Gastrocnemius medialis (tissue), 4 donors: ENCODE data around the gene IGFBP4. TPM values are rescaled to one million over a fixed set of nuclear protein-coding genes. Genes with fewer than 3 reads are reported as not detected.

ENCODE experiments used
- ATAC-seq, 2 donors: fragments of 150-250 bp; one replicate each; pipeline ENCODE4 v1.9.1; 2016
- DNase-seq, 2 donors: peaks; one replicate each; pipeline ENCODE4 v3.0.0-alpha.2; 2019
- H3K27ac ChIP-seq, 4 donors: fragments of 200-600 bp; sonication (generic); 1 replicate in 1 of 4; 2 replicates in 3 of 4; pipeline ENCODE4 v1.5.1; 2016 to 2018; ENCODE audit warnings: mild to moderate bottlenecking in 2 of 4, moderate library complexity in 1 of 4
- H3K27me3 ChIP-seq, 3 donors: fragments of 200-600 bp; sonication (generic) in 2 of 3; 1 replicate in 1 of 3; 2 replicates in 2 of 3; pipeline versions ENCODE4 v1.5.1 to v1.6.0; 2016 to 2019; ENCODE audit warnings: mild to moderate bottlenecking in 1 of 3, moderate library complexity in 1 of 3
- H3K36me3 ChIP-seq, 2 donors: fragments of 200-600 bp; sonication (generic) in 1 of 2; one replicate each; pipeline ENCODE4 v1.5.1; 2017 to 2018
- H3K4me1 ChIP-seq, 2 donors: fragments of 200-600 bp; sonication (generic) in 1 of 2; one replicate each; pipeline ENCODE4 v1.5.1; 2016 to 2017; ENCODE audit warnings: mild to moderate bottlenecking in 2 of 2
- H3K4me3 ChIP-seq, 4 donors: fragments of 200-600 bp; sonication (generic) in 3 of 4; 1 replicate in 1 of 4; 2 replicates in 3 of 4; pipeline ENCODE4 v1.5.1; 2016 to 2019; ENCODE audit warnings: mild to moderate bottlenecking in 2 of 4
- H3K9me3 ChIP-seq, 3 donors: fragments of 200-600 bp; sonication (generic) in 2 of 3; 1 replicate in 1 of 3; 2 replicates in 2 of 3; pipeline ENCODE4 v1.5.1; 2016 to 2019
- CTCF ChIP-seq, 5 experiments: fragments of 450-650 bp in 3 of 5; fragments of 200-600 bp in 2 of 5; sonication (generic) in 2 of 5; IDR thresholded peaks in 4 of 5; conservative IDR thresholded peaks in 1 of 5; 1 replicate in 4 of 5; 2 replicates in 1 of 5; pipeline ENCODE4 v1.5.1; 2016 to 2019; ENCODE audit warnings: antibody characterized with exemption in 5 of 5, mild to moderate bottlenecking in 3 of 5, moderate library complexity in 3 of 5
- POLR2A ChIP-seq, 2 donors: fragments of 450-650 bp; IDR thresholded peaks; one replicate each; pipeline ENCODE4 v1.6.1; 2017; ENCODE audit warnings: antibody characterized with exemption in 2 of 2, mild to moderate bottlenecking in 2 of 2, moderate library complexity in 2 of 2
- in situ Hi-C, 4 donors: fragments of 200-750 bp; cut with MboI; loops; one replicate each; pipeline versions ENCODE4 v1.15.0 to v1.8.0; 2017; ENCODE audit warnings: low sequenced_read_pairs in 4 of 4
- intact Hi-C: fragments of 100-400 bp; cut with DNase I; formaldehyde crosslinking; loops from one replicate; pipeline ENCODE4 v1.15.1; 2023; ENCODE audit warnings: low total_unique reads
- total RNA-seq, 4 donors: library from RNA; depleted of rRNA; stranded (reverse); fragments of >200 nt; gene quantifications; one replicate each; pipeline versions ENCODE4 v1.1.0 to v1.2.3, GENCODE V29; 2016

IGFBP4 gene
- total RNA-seq, 4 donors from 2014 or later: 14.5 to 56.8 (median 36.5) TPM

GRCh38 chr17:40469805-40470675, 26.8 kb downstream of the IGFBP4 start:
- Histone ChIP-seq H3K4me1 (no peaks in the 10 kb centered on the region), H3K27ac (no peak overlapping the region), H3K9me3 (no peaks in the 10 kb centered on the region), H3K36me3 (no peaks in the 10 kb centered on the region), H3K27me3 (no peaks in the 10 kb centered on the region), H3K4me3 (no peak overlapping the region)
- DNase-seq: no peak
- no peak for TF ChIP-seq CTCF (IDR thresholded peaks at IDR 0.05 in 4 of 5, conservative IDR thresholded peaks at IDR 0.05 in 1 of 5)
- no peak for TF ChIP-seq POLR2A (IDR thresholded peaks at IDR 0.05)
- in situ Hi-C loops (no loop called here), intact Hi-C loops (no loop called here)
- no peak for ATAC-seq

GRCh38 chr17:40470932-40471828, 27.9 kb downstream of the IGFBP4 start:
- no peak for TF ChIP-seq POLR2A (IDR thresholded peaks at IDR 0.05)
- TF ChIP-seq CTCF (IDR thresholded peaks at IDR 0.05 in 4 of 5, conservative IDR thresholded peaks at IDR 0.05 in 1 of 5): no peak
- in situ Hi-C loops: no loop called here
- ATAC-seq (no peak), DNase-seq (no peak)
- Histone ChIP-seq H3K4me3 (no peak overlapping the region), H3K4me1 (peaks cover 0 to 7% of the 10 kb centered on the region in 2 donors), H3K27ac (no peak overlapping the region), H3K9me3 (no peaks in the 10 kb centered on the region), H3K27me3 (no peaks in the 10 kb centered on the region), H3K36me3 (no peaks in the 10 kb centered on the region)
- intact Hi-C loops: no loop called here

- Histone ChIP-seq H3K4me1 (peaks cover 0 to 10% of the 10 kb centered on the region in 2 donors), H3K9me3 (no peaks in the 10 kb centered on the region), H3K4me3 (no peak overlapping the region), H3K27ac (no peak overlapping the region), H3K36me3 (no peaks in the 10 kb centered on the region), H3K27me3 (no peaks in the 10 kb centered on the region)
- no peak for DNase-seq
- in situ Hi-C loops (no loop called here), intact Hi-C loops (no loop called here)
- TF ChIP-seq POLR2A (IDR thresholded peaks at IDR 0.05) (no peak), CTCF (IDR thresholded peaks at IDR 0.05 in 4 of 5, conservative IDR thresholded peaks at IDR 0.05 in 1 of 5) (no peak)
- ATAC-seq: no peak
Observed at GRCh38 chr17:40471846-40472732, 28.8 kb downstream of the IGFBP4 start.

GRCh38 chr17:40472733-40473452, 29.6 kb downstream of the IGFBP4 start:
- H3K4me1 ChIP-seq: peaks cover 0 to 10% of the 10 kb centered on the region in 2 donors
- no peak overlapping the region for H3K27ac ChIP-seq
- intact Hi-C loops: no loop called here
- no peaks in the 10 kb centered on the region for H3K36me3 ChIP-seq
- no peaks in the 10 kb centered on the region for H3K27me3 ChIP-seq
- ATAC-seq (no peak), DNase-seq (no peak)
- TF ChIP-seq CTCF (IDR thresholded peaks at IDR 0.05 in 4 of 5, conservative IDR thresholded peaks at IDR 0.05 in 1 of 5) (no peak), POLR2A (IDR thresholded peaks at IDR 0.05) (no peak)
- H3K4me3 ChIP-seq: no peak overlapping the region
- no peaks in the 10 kb centered on the region for H3K9me3 ChIP-seq
- in situ Hi-C loops: no loop called here
